Heart right ventricle (tissue), 16 donors: Measurements from ENCODE around the gene CD2BP2. TPM values are rescaled to one million over a fixed set of nuclear protein-coding genes. Genes with fewer than 3 reads are reported as not detected.
A peak's percentile ranks its signal among the peaks of the same experiment; 100 is the strongest.

Experiments used
- ATAC-seq, 8 donors: fragments of 200-7000 bp; cut with Tn5 transposase; one replicate each; pipeline ENCODE4 v1.9.1; 2020; ENCODE audit warnings: mild to moderate bottlenecking in 8 of 8, moderate library complexity in 8 of 8, moderate number of reproducible peaks in 1 of 8
- DNase-seq, 2 donors: peaks; one replicate each; pipeline ENCODE4 v3.0.0-alpha.2; 2020
- H3K27ac ChIP-seq, 10 donors: fragments of 200-600 bp; sonication (generic) in 2 of 10; one replicate each; pipeline versions ENCODE4 v1.5.0 to v1.8.0; 2020 to 2022; ENCODE audit warnings: mild to moderate bottlenecking in 3 of 10
- H3K27me3 ChIP-seq, 7 donors: fragments of 200-600 bp; one replicate each; pipeline ENCODE4 v1.8.0; 2021 to 2022; ENCODE audit warnings: mild to moderate bottlenecking in 2 of 7
- H3K36me3 ChIP-seq, 9 donors: fragments of 200-600 bp; sonication (generic) in 1 of 9; one replicate each; pipeline versions ENCODE4 v1.5.0 to v1.8.0; 2020 to 2022; ENCODE audit warnings: mild to moderate bottlenecking in 2 of 9
- H3K4me1 ChIP-seq, 9 donors: fragments of 200-600 bp; sonication (generic) in 1 of 9; one replicate each; pipeline versions ENCODE4 v1.5.0 to v1.8.0; 2020 to 2022; ENCODE audit warnings: mild to moderate bottlenecking in 4 of 9
- H3K4me3 ChIP-seq, 10 donors: fragments of 200-600 bp; sonication (generic) in 2 of 10; one replicate each; pipeline versions ENCODE4 v1.5.0 to v1.8.0; 2020 to 2022; ENCODE audit warnings: mild to moderate bottlenecking in 7 of 10, moderate library complexity in 2 of 10
- H3K9me3 ChIP-seq, 11 donors: fragments of 200-600 bp in 10 of 11; sonication (generic) in 2 of 11; one replicate each; pipeline versions ENCODE4 v1.5.0 to v1.8.0; 2013 to 2022; ENCODE audit warnings: mild to moderate bottlenecking in 2 of 11, control low read depth in 1 of 11, moderate library complexity in 1 of 11
- WGBS, 2 donors: extraction: QIAGEN DNeasy Blood & Tissue Kit; methylation state at CpG; one replicate each; pipeline ENCODE4 v1.1.7; 2013; ENCODE audit warnings: inconsistent platforms in 1 of 2; 5-methylcytosine and 5-hydroxymethylcytosine counted together
- intact Hi-C, 10 donors: fragments of 100-400 bp; cut with DNase I; formaldehyde crosslinking; loops; one replicate each; pipeline versions ENCODE4 v1.11.1 to v1.14.2; 2022
- polyA plus RNA-seq, 2 donors: library from polyadenylated mRNA; stranded (reverse); fragments of 200-250 nt; gene quantifications; one replicate each; pipeline ENCODE4 v1.2.3, GENCODE V29; 2013
- total RNA-seq, 10 donors: library from RNA; stranded (reverse); fragmentation: NEBNext Ultra II Directional in 3 of 10; extraction: Animal tissue kit (Norgen Biotek cat#: 25700) in 3 of 10; gene quantifications; one replicate each; pipeline versions ENCODE4 v1.2.1 to v1.2.4, GENCODE V29; 2021 to 2023
- TF ChIP-seq, protein P1 (sequence below), 9 donors: fragments of 200-600 bp; sonication (generic) in 2 of 9; IDR thresholded peaks; one replicate each; pipeline versions ENCODE4 v1.5.0 to v1.8.0; 2021 to 2022; ENCODE audit warnings: antibody characterized with exemption in 9 of 9, mild to moderate bottlenecking in 5 of 9, moderate library complexity in 1 of 9
- donor health status: Arrhythmogenic right ventricular cardiomyopathy.
- donor health status: ischemic (EF 13 %, LVEDD 7.1; RV severe dilation, severe dysfunction).
- donor health status: healthy with polysubstance abuse.
- donor health status: DM: no; HTN: yes; CAD: no.
- donor health status: DM: no; HTN: no; CAD: no.
- donor health status: ischemic (EF 25% LVEDD 6.9; RV normal size, moderate dysfunction).
- donor health status: ischemic (EF 25% LVEDD 5.7; RV mildly dilated, moderate dysfunction).
- donor health status: healthy.
- donor health status: DM: yes; HTN: yes; CAD: no.
- donor health status: Ischemic cardiomyopathy.
- donor health status: ischemic (EF 35%, LVEDD 5.7; RV mildly dilated, moderate dysfunction).
- donor health status: nonischemic (EF 11% LVEDD 7.7; RV severe dilation, severe dysfunction).
- donor health status: DM: yes; HTN: yes; CAD: no.
- donor health status: PGD.
- donor health status: ischemic (EF 29% LVEDD 5.4; RV normal size, mild dysfunction).
- donor health status: nonischemic (EF 23%, LVEDD 6.1; RV moderate dilation, normal function).

The CD2BP2 gene
- total and polyA plus RNA-seq, 12 donors: 19.9 to 48.8 (median 38.8) TPM

DNA sequence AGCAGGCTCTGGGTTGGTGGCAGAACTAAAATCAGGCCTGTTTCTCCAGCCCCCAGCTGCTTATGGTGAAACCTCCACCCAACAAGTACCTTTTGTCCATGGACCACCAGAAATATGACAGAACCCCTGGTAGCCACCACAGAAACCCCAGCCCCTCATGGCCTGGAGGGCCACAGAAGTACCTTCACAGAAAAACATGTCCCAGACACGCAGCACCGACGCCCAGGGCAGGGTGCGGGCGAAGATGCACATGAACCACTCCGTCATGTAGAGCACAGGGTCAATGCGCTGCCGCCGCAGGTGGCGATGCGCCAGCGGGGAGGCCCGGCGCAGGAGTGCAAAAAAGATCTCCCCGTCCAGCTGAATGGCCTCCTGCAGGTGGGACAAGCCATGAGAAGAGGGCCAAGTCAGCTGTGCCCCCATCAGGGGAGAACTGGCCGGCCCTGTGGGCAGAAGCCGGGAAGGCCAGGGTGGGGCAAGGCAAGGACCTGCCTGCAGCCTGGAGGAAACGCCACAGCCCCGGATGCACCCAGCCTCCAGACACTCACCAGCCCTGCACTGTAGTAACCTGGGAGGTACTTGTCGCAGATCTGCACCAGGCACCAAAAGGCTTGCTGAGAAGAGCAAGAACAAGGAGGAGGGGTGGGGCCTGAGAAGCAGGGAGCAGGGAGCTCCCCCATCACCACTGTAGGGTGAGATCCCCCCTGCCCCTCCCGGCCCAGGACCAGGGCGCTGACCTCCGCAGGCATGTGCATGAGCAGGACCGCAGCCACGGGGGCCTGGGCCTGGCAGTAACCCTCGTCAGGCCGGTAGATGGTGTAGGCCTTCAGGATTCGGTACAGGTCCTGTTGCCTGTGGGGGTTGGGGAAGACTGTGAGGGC, 4.1 kb upstream of the CD2BP2 start:
- Histone ChIP-seq H3K9me3 (no peaks in the 10 kb centered on the region), H3K27ac (no peak overlapping the region), H3K4me1 (peaks cover 10 to 19% (median 15%) of the 10 kb centered on the region in 9 donors), H3K4me3 (no peak overlapping the region), H3K27me3 (no peaks in the 10 kb centered on the region), H3K36me3 (peaks cover 0 to 78% (median 25%) of the 10 kb centered on the region in 9 donors)
- TF ChIP-seq, protein P1, sequence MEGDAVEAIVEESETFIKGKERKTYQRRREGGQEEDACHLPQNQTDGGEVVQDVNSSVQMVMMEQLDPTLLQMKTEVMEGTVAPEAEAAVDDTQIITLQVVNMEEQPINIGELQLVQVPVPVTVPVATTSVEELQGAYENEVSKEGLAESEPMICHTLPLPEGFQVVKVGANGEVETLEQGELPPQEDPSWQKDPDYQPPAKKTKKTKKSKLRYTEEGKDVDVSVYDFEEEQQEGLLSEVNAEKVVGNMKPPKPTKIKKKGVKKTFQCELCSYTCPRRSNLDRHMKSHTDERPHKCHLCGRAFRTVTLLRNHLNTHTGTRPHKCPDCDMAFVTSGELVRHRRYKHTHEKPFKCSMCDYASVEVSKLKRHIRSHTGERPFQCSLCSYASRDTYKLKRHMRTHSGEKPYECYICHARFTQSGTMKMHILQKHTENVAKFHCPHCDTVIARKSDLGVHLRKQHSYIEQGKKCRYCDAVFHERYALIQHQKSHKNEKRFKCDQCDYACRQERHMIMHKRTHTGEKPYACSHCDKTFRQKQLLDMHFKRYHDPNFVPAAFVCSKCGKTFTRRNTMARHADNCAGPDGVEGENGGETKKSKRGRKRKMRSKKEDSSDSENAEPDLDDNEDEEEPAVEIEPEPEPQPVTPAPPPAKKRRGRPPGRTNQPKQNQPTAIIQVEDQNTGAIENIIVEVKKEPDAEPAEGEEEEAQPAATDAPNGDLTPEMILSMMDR (IDR thresholded peaks at IDR 0.05): no peak
- 89 to 90% methylated on average over 28 of the region's 28 CpGs for WGBS, 2 donors
- ATAC-seq (no peak), DNase-seq (no peak)
- intact Hi-C loops: loop anchor here in 3 of 10 donors (5.0 to 10.0 kb wide), 3 partner anchors 38 to 56 kb away; partner anchors contain the start of genes ZNF48 (in 1 of the 3) and ZNF771 (in 1 of the 3)

DNA sequence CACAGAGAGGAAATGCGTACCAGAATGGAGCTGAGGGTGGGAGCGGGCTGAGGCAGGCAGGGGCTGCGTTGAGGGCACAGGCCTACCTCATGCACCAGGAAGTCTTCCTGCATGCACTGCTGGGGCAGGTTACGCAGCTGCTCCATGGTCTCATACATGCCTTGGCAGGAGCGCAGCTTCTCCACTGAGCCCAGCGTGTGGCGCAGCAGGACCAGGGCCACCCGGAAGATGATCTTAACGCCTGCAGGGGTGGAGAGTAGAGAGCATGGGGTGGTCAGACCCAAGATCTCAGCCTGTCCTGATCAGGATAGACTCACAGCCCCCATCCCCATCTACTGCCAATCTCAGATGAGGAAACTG, 3.4 kb upstream of the CD2BP2 start:
- WGBS, 2 donors: 92 to 94% methylated on average over 9 of the region's 9 CpGs
- ATAC-seq (no peak), DNase-seq (no peak)
- intact Hi-C loops: loop anchor here in 3 of 10 donors (5.0 to 10.0 kb wide), 3 partner anchors 39 to 56 kb away; partner anchors contain the start of genes ZNF48 (in 1 of the 3) and ZNF771 (in 1 of the 3)
- Histone ChIP-seq H3K9me3 (no peaks in the 10 kb centered on the region), H3K4me3 (no peak overlapping the region), H3K4me1 (peaks cover 16 to 26% (median 21%) of the 10 kb centered on the region in 9 donors), H3K27me3 (no peaks in the 10 kb centered on the region), H3K36me3 (peaks cover 0 to 75% (median 22%) of the 10 kb centered on the region in 9 donors), H3K27ac (no peak overlapping the region)
- TF ChIP-seq, protein P1 (IDR thresholded peaks at IDR 0.05): no peak

DNA sequence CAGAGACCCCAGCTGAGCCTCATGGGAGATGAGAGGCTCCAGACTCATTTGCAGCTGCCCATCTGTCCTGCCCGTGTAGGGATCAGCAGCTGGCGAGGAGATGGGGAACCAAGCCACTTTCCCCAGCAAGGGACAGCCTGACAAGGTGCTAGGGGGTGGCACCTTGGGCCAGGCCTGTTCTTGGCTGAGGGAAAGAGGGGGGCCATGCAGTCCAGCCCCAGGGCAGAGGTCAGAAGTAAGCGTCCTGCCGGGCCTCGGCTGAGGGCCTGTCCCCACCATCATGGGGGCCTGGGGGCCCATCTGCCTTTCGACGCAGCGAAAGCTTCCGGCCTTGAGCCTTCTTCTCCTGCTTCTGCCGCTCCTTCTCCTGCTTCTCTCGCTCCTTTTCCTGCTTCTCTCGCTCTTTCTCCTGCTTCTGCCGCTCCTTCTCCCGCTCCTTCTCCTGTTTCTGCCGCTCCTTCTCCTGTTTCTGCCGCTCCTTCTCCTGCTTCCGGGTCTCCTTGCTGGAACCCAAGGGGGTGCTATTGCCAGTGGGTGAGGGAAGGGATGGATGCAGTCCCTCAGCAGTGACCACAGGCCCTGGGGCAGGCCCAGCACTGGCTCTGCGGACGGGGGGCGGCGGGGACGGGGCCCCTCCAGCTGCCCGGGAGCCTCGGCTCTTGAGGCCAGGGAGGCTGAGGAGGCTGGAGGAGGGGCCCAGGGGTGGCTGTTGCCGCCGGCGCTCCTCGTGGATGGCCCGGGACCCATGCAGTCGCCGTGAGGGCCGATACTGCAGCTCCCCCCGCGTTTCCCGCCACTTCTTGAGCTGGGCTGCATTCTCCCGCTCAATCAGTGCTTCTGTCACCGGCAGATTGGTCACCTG, 2.8 kb upstream of the CD2BP2 start:
- WGBS, 2 donors: 86 to 89% methylated on average over 37 of the region's 37 CpGs
- intact Hi-C loops: loop anchor here in 4 of 10 donors (1.0 to 10.0 kb wide), 4 partner anchors 33 to 57 kb away; partner anchors contain the start of genes ZNF48 (in 1 of the 4) and ZNF771 (in 1 of the 4)
- no peaks in the 10 kb centered on the region for H3K9me3 ChIP-seq
- ATAC-seq: no peak
- H3K4me1 ChIP-seq: peaks cover 17 to 32% (median 25%) of the 10 kb centered on the region in 9 donors
- TF ChIP-seq, protein P1 (IDR thresholded peaks at IDR 0.05): no peak
- peaks cover 0 to 75% (median 22%) of the 10 kb centered on the region in 9 donors for H3K36me3 ChIP-seq
- H3K27me3 ChIP-seq: no peaks in the 10 kb centered on the region
- peak overlapping the region in 1 of 10 donors; percentile 99 for H3K27ac ChIP-seq
- no peak overlapping the region for H3K4me3 ChIP-seq
- DNase-seq: no peak
